Activated CD4-positive, alpha-beta T cell treated with anti-CD3 and anti-CD28 coated beads, Interleukin-2, amount 10 ng/mL, durations not matched to agents 7 days and 5 days (primary cell): Measurements from ENCODE around the gene MESD. TPM values are rescaled to one million over a fixed set of nuclear protein-coding genes. Genes with fewer than 3 reads are reported as not detected.

Source experiments
- microRNA-seq: library from miRNA; unstranded; fragments of <30 nt; microRNA quantifications from one replicate; pipeline ENCODE4 v1.2.0, GENCODE V29; 2021; ENCODE audit warnings: borderline microRNAs expressed, borderline replicate concordance
- total RNA-seq, 2 experiments: library from RNA; stranded (reverse); gene quantifications; one replicate each; pipeline ENCODE4 v1.2.3, GENCODE V29; 2021

The MESD gene
- total RNA-seq, 2 experiments from 2014 or later: 34.0 to 34.3 TPM

Small RNAs within 50 kb of the gene (microRNA-seq; reads per million reads assigned to microRNA genes)
- gene MIR4514: not detected

Other genes with a start within 250 kb of the MESD start
- gene CEMIP, start 210.4 kb downstream of the MESD start, total RNA-seq: not detected
- 10 to 100 TPM; 28.6 to 34.2 TPM for gene TLNRD1, start 11.1 kb upstream of the MESD start, total RNA-seq
- gene CFAP161, start 144.5 kb upstream of the MESD start, total RNA-seq: not detected
- gene IL16, start 207.1 kb upstream of the MESD start, total RNA-seq: 100 to 1,000 TPM; 239 to 242 TPM